GM13976 (cell line): ENCODE results near the gene VWA5B1.

Source experiments
- DNase-seq: peaks from one replicate; pipeline ENCODE4 v3.0.0; 2012; ENCODE audit warnings: low spot score
- CTCF ChIP-seq: IDR thresholded peaks from 2 replicates; pipeline ENCODE4 v1.5.1; 2012; ENCODE audit warnings: borderline replicate concordance, mild to moderate bottlenecking; ENCODE audit not compliant: insufficient read depth; ENCODE audit errors: extremely low read depth, missing control alignments, control extremely low read depth
- in situ Hi-C: fragments of 300-500 bp; cut with MboI; formaldehyde crosslinking; loops from one replicate; pipeline ENCODE4 v1.12.0; 2022; ENCODE audit warnings: low sequenced_read_pairs, mixed read lengths, inconsistent platforms; ENCODE audit not compliant: unreplicated experiment

Gene VWA5B1

GRCh38 chr1:20343938-20344302, 53.2 kb downstream of the VWA5B1 start:
- in situ Hi-C loops: no loop called here
- no peak for TF ChIP-seq CTCF
- DNase-seq: no peak

GRCh38 chr1:20344738-20345137, 54.1 kb downstream of the VWA5B1 start:
- in situ Hi-C loops: no loop called here
- TF ChIP-seq CTCF: no peak
- no peak for DNase-seq

- no peak for DNase-seq
- in situ Hi-C loops: no loop called here
- TF ChIP-seq CTCF: no peak
Observed at GRCh38 chr1:20345419-20345818, 54.7 kb downstream of the VWA5B1 start.

DNA sequence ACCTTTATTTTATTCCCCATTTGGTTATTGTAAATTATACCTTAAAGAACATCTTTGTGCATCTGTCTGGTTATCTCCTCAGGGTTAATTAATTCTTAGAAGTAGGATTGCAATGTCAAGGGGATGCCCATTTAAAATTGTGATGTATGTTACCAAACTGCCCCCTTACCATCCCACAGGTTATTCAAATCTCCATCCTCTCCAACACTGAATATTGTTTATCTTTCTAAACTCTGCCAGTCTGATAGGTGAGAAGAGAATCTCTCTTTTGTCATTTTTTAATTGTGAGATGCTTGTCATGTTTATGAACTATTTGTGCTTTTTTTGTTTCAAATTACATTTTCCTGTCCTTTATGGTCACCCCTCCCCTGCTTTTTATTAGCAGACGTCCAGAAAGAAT, 55.8 kb downstream of the VWA5B1 start:
- in situ Hi-C loops: no loop called here
- no peak for TF ChIP-seq CTCF
- no peak for DNase-seq

DNA sequence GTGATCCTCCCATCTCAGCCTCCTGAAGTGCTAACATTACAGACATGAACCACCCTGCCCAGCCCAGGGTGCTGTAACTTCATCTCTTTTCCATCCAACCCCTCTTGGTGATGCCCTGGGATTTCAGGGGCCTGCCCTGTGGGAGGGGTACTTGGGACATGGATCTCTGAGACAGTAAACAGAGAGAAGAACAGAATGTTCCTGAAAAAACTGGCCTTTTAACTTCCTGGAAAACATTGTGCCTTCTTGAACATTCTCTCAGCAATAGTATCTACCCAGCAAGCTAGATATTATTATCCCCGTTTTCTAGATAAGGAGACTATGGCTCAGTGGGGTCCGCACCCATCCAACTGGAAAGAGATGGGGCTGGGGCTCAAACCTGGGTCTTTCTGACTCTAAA, 57.0 kb downstream of the VWA5B1 start:
- no peak for TF ChIP-seq CTCF
- in situ Hi-C loops: no loop called here

DNA sequence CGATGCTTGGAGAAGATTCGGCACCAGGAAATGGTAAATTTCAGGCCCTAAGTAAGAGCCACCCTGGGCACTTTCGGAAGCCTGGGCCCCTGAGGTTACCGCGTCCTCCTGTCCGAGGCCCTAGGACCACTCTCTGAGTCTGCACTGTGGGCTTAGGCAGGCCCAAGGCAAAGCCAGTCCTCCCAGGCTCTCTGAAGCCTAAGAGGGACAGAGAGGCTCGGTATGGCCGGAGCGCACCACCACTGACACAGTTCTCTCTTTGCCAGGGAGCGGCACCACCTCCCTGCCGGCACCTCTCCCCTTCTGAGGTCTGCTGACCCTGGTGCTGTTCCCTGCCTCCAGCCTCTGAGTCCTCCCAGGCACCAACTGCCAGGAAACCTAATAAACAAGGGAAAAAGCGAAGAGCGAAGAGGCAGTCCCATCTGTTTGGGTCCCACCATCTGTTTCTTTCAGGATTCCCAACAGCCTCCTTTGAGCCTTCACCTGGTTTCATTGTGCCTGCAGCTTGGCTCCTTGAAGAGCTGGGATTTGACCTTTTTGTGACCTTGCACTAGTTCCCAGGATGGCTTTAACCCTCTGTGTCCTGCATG, 57.7 kb downstream of the VWA5B1 start:
- in situ Hi-C loops: no loop called here
- DNase-seq: no peak
- no peak for TF ChIP-seq CTCF

More for the DNA sequence above, 57.0 kb downstream of the VWA5B1 start:
- DNase-seq: no peak

GRCh38 chr1:20349561-20349960, 58.9 kb downstream of the VWA5B1 start:
- DNase-seq: no peak
- no peak for TF ChIP-seq CTCF
- in situ Hi-C loops: no loop called here
